Putamen (tissue), 1 donor: ENCODE measurements around the gene CD72.
"Not testable (repeated sequence)": the region's sequence is repeated elsewhere in the genome, so short reads cannot be mapped to it uniquely, and the experiment has no call there.

Experiments used
- DNase-seq: peaks from one replicate; pipeline ENCODE4 v3.0.0-alpha.2; 2016; ENCODE audit warnings: low spot score

Gene CD72

DNA sequence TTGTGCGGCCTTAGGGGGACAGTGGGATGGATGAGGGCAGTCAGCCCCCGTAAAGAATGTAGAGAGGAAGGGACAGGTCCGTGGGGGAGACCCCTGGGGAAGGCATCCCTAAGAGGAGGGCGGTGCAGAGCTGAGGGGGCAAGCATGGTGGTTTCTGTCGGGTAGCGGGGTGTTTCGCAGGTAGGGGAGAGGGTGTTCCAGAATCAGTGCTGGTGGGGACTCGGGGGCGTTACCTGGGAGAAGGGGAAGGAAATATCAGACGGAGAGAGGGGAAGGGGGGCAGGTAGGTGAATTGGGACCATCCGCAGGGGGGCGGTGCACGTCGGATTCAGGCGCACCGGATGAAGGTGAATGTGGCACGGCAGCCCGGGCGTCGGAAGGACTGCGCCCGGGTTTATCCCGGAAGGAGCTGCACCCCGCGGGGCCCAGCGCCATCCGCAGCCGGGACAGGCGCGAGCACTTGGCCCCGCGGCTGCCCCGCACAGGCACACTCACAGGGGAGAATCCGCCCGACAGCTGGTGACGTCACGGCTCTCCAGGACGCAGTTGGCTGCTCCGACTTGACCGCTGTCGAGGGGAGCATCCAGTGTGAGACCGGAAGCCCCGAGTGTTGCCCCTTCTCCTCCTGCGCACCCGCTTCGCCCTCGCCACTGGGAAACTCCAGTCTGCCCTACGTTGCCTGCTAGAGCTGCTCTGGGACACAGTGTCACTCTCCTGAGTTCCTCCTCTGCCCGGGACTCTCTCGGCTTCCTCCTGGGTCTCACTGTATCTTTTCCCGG lies 1.3 kb downstream of the CD72 start:
- DNase-seq, result no peak

DNA sequence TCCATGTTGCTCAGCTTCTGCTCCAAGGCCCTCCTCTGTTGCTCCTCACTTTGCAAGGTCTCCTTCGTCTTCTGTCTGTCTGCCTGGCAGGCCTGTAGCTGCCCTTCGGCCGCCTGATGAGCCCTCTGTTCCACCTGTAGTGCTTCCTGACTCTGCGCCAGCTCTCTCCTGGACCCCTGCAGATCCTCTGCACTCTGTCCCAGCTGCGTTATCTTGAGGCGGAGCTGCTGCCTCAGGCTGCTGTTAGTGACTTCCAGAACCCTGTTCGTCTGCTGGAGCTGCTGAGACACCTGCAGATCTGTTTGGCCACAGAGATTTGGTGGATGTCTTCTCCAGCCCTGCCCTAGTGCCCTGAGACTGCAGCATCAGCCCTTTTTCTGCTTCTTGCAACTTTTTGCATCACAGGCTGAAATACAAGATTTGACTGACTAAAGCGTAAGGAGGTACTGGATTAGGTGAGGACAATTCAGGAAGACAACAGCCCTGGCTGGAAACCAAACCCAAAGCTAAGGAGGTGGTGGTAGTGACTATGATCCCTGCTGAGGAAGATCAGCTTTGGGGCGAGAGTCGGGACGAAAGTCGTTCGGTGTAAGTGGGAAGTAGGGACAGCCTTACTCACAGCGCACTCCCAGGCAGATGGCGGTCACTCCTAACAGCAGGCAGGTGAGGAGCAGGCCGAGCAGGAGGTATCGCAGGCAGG lies 2.1 kb downstream of the CD72 start:
- DNase-seq, result no peak

DNA sequence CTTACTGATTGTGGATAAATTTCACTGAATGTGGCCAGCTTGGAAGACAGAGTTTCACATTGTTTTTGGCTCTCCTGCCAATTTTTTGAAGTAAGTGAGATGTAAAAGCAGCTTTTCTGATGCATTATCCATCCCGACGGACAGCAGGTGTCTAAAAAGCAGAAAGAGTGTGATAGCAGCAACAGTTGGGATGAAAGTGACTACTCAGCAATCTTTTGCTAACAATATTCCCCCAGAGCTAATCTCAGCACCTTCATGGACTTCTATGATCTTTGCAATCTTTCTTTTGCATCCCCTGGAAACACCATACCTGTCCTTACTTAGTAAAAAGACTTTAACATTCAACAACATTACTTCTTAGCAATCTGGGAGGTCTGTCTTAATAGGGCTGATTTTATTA lies 5.4 kb downstream of the CD72 start:
- no peak for DNase-seq

DNA sequence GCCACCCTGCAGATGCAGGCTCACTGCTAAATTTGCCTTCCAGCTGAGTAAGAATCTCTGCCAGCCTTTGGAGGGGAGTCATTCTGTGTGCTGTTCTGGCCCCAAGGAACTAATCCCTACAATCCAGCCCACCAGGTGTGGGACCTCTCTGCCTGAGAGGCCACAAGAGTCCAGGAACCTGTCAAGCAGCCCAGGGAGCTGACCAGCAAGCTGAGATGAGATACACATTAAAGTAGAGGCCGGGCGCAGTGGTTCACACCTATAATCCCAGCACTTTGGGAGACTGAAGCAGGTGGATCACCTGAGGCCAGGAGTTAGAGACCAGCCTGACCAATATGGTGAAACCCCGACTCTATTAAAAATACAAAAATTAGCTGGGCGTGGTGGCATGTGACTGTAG lies 6.1 kb downstream of the CD72 start:
- not testable (repeated sequence) for DNase-seq

DNA sequence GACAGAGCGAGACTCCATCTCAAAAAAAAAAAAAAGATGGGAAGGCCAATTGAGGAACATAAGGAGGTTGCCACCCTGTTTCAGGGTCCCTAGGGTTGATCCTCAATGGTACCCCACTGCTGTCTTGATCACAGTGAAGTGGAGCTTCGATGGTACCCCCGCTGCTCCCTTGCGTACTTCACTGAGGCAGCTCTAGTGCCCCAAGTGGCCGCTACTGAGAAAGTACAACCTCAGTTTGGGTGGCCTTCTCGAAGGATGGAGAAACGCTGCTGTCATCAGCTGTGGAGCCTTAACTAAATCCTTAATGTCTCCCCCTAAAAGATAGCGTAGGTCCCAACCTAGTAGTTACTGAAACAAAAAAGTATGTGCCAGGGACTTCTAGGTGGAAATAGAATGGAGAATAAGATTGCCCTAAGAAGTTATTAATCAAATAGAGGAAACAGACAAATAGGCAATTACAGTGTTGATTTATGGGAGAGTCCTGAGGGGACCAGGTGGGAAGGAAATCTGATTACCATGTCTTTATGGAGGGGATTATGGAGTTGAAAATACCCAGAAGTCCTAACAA lies 6.9 kb downstream of the CD72 start:
- peak; percentile 48 for DNase-seq

DNA sequence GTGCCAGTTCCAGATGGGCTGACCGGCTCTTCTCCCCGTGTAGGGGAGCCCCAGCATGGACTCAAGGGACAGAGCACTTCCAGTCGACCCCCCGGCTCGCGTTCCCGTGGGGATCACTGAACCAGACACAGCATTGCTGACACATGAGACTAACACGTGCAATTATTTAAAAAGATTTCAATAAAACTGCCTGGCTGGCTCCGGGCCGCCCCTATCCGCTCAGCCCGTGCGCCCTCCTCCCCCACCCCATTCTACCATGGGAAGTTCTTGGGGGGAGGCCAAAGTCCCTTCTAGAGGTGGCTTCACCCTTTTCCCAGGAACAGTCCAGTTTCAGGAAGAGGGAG lies 8.4 kb downstream of the CD72 start:
- no peak for DNase-seq

DNA sequence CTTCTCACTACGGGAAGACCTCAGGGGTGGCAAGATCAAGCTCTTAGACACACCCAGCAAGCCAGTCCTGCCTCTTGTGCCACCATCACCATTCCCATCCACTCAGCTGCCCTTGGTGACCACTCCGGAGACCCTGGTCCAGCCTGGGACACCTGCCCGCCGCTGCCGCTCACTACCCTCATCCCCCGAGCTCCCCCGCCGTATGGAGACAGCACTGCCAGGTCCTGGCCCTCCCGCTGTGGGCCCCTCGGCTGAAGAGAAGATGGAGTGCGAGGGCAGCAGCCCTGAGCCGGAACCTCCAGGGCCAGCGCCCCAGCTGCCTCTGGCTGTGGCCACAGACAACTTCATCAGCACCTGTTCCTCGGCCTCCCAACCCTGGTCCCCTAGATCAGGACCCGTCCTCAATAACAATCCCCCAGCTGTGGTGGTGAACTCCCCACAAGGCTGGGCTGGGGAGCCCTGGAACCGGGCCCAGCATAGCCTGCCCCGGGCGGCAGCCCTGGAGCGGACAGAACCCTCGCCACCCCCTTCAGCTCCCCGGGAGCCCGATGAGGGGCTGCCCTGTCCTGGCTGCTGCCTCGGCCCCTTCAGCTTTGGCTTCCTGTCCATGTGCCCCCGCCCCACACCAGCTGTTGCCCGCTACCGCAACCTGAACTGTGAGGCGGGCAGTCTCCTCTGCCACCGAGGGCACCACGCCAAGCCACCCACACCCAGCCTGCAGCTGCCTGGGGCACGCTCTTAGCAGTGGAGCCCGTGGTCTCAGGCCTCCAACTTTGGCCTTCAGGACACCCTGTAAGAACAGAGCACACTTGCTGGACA lies 9.0 kb downstream of the CD72 start:
- DNase-seq, result no peak

DNA sequence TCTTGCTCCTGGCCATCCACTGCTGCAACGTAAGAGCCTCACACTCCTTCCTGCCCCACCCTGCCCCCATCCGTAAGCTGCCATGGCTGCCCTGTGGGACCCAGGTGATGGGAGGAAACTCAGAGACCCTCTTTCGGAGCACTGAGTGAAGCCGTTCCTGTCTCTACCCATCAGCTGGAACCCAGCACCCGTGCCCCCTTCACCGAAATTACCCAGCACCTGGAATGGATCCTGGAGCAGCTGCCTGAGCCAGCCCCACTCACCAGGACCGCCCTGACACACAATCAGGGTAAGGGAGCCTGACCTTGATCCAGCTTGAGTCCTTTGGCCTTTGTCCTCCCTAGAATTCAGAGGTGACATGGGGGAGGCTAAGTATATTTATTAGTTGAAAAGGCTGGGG lies 10.0 kb downstream of the CD72 start:
- no peak for DNase-seq

DNA sequence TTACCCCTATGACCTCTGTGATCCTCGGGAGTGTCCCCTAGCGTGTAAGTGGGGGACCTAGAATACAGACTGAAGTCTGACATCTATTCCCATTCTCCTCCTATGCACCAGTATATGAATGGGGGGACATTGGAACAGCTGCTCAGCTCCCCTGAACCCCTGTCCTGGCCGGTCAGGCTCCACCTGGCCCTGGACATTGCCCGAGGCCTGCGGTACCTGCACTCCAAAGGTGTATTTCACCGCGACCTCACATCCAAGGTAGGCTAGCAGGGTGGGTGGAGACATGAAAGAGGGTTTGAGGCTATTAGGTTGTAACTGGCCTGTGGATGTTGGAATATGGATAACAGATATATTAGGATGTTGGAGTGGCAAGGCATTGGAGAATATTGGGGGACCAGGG lies 11.5 kb downstream of the CD72 start:
- no peak for DNase-seq

DNA sequence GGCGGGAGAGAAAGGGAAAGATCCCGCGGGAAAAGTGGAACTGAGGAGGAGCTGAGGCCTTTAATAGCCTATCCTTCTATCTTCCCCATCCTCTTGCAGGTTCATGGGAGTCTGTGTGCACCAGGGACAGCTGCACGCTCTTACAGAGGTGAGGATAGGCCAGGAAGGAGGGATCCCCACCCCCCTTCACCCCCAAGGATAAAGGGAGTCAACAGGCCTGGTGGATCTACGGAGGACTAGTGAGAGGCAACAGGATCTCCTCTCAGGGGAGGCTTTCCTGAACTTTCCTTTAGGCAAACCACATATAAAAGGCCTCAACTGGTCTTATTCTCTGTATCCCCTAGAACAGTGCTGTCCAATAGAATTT lies 12.1 kb downstream of the CD72 start:
- DNase-seq, result no peak

DNA sequence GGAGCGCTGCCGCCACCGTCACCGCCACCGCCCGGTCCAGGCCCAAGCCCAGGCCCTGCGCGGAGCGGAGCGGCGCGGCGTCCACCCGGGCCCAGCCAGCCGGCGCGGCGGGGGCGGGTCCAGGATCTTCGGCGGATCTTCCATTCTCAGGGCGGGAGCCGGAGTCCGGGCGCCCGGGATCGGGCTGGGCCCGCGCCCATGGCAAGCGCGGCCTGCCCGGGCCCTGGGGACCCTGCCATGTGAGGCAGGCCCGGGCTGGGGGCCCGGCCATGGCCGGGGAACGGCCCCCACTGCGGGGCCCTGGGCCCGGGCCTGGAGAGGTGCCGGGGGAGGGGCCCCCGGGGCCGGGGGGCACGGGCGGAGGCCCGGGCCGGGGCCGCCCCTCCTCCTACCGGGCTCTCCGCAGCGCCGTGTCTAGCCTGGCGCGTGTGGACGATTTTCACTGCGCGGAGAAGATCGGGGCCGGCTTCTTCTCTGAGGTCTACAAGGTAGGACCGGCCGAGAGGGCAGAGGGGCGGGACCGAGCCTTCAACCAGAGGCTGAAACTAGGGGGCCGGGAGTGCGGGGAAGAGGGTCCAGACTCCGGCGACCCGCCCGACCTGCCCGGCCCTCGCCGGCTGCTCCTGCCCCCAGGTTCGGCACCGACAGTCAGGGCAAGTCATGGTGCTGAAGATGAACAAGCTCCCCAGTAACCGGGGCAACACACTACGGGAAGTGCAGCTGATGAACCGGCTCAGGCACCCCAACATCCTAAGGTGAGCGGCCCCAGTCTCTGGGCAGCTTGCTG lies 12.7 kb downstream of the CD72 start:
- DNase-seq, result peak; percentile 20

DNA sequence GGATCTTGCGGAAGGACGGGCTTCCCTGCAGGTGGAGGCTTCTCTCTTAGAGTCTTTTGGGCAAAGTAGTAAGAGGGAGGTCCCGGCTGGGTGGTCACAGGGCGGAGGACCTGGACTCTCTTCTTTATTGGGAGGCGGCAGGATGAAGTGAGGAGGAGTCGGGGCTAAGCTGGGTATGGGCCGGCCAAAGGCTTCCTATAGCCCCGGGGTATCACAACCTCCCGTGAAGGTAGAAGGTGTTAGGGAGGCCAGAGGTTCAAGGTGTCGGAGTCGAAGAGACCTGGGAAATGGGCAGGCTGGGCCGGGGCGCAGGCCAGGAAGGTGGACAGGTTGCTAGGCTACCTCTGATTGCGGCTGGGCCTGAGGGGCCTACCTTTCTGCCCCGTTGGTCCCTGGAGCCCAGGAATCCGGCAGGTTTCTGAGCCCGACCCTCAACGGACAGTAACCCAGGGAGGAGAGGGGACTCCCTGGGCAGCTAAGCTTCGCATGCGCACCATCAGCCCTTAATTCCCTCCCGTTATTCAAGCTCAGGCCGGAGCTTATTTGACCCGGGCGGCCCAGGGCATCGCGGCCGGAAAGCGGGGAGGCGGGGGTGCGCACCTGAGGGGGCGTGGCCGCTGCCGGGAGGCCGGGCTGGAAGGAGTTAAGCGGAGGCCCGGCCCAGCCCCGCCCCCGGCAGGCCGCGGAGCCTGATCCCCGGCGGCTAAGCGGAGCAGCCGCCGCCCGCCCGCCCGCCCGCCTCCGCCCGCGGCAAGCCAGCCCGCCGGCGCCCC lies 13.4 kb downstream of the CD72 start, which contains the start of gene TESK1:
Gene TESK1, plus strand, starts transcription at position 685 of the 773 bp plus-strand sequence. CDS start 358 bp downstream, outside the sequence.
- DNase-seq, result peak; percentile 60

DNA sequence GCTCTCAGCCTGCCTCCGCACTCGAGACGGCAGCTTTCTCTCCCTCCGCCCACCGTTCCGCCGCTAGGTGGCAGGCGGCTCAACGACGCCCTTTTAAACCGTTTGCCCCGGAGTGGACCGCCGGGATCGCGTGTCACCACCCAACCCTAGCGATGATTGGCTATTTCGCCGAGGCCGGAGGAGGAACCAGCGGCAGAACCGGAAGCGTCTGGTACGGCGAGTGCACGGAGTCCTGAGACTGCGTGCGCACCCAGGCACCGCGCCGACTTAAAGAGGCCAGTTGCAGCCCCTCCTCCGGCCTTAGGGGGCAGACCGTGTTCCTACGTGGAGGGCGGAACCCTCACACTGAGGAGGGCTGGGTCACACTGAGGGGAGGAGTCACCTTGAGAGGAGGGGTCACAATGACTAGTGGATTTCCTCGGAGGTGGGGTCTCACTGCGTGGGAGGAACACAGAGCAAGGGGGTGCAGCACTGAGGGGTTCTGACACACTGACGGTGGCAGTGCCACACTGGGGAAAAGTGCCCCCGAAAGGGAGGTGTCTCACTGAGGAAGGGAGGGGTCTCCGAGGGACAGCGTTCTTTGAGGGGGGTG lies 14.1 kb downstream of the CD72 start:
- peak; percentile 99 for DNase-seq

DNA sequence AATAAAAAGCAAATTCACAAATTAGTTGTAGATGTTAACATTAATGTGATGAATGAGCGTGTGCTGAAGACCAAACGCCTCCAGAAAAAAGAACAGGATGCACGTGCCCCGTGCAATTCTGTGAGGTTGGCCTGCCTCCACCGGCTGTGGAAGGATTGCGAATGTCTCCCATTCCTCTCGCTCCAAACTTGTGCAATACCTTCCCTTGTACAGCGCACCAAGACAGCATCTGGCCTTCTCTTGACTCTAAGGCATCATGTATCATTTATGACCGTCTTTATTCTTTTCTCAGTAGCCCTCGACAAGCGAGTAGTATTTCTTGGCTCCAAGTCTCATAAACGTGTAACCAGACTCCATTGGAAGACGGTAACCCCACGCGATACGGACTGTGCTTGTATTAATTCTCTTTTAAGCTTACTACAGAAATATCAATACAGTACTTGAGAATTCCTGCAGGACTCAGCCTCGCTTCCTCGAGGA lies 14.7 kb downstream of the CD72 start:
- no peak for DNase-seq

DNA sequence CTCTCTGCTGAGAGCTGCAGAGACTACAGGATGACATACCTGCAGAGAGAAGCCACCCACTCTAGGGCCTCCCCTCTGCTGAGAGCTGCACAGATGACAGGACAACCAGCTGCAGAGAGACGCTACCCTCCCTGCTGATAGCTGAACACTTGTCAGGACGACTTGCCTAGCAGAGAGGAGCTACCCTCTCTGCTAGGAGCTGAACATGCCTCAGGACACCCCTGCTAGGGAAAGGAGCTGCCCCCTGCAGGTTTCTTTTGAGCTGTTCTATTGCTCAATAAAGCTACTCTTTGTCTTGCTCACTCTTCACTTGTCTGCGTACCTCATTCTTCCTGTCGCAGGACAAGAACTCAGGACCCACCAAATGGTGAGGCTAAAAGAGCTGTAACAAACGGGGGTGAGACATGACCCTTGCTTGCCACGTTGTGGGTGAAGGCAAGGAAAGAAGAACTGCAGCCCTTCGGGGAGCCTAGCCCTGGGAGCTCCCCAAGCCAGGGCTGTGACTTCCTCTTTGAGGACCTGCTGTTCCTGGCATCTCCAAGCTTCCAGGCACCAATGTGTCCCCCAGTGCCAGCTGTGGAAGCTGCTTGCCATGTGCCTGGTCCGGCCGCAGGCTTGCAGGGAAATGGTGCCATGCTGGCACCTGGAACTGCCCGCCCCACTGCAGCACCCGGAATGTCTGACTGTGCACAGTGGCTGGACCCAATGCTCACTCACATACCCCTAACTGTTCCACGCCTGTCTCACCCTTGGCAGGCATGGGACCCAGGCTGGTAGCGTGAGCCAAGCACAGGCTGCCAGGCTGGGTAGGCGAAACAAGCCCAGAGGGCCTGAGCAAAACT lies 18.2 kb downstream of the CD72 start:
- DNase-seq, result peak; percentile 44

DNA sequence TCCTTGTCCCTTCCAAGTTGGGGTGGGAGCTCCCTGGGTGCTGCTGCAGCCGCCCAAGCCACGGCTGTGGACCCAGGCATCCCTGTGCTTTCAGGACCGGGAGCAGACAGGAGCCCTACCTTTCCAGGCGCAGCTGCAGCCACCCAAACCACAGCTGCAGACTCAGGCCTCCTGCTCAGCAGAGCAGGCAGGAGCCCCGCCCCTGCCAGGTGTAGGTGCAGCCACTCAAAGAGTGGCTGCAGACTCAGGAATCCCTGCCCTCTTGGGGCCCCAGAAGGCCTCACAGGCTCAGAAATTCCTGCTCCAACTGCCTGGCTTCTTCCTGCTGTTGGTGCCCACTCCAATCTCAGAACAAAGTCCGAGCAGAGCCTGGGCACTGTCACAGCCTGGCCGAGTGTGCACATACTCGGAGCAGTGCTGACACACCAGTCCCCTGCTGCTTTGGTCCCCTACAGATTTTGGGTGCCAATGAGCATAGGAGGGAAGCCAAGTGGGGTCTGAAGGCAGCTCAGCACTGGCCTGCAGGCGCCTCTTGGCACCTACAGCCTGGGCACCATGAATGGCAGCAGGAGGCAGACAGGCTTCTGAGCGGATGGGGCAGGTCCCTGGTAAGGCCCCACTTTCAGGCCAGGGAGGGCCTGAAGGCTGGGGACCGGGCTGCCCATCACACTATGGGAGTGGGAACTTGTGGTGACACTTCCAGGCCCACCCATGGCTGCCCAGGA lies 19.2 kb downstream of the CD72 start:
- no peak for DNase-seq

DNA sequence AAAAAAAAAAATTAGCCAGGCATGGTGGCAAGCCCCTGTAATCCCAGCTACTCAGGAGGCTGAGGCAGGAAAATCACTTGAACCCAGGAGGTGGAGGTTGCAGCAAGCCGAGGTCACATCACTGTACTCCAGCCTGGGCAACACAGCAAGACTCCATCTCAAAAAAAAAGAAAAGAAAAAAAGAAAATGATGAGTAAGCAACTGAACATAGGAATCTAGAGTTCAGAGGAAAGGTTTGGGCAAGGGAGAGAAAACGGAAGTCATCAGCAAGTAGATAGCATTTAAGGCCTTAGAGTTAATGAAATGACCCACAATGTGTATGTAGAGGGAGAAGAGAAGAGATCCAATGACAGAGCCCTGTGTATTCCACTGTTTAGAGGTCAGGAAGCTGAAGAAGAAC lies 21.3 kb downstream of the CD72 start:
- DNase-seq, result not testable (repeated sequence)

DNA sequence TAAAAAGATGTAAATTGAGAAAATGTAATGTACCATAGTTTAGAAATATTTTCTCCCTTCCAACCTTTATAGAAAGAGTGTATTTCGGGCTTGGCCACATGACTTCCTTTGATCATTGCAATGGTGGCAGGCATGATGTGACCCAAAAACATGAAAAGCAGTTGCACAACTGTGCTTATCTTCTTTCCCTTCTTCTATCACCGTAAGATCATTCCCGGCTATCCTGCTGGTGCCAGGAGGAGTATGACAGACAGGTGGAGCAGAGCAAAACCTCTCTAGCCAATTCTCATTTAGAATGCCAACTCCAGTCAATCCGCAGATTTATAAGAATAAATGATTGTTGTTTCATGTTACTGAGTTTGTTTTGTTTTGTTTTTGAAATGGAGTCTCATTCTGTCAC lies 23.7 kb downstream of the CD72 start:
- DNase-seq, result no peak

DNA sequence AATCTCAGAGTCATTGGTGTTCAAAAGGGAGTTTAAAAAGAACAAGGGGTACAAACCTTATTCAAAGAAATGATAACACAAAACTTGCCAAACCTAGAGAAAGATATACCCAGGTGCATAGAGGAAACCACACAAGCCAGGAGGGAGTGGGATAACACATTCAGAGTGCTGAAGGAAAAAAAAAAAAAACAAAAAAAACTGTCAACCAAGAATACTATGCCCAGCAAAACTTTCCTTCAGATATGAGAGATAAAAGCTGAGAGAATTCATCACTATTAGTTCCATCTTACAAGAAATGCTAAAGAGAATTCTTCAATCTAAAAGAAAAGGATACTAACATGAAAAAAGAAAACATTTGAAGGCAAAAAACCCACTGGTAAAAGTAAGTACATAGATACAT lies 24.6 kb downstream of the CD72 start:
- no peak for DNase-seq
